ENCODE measurements around the gene ESF1.

DNA sequence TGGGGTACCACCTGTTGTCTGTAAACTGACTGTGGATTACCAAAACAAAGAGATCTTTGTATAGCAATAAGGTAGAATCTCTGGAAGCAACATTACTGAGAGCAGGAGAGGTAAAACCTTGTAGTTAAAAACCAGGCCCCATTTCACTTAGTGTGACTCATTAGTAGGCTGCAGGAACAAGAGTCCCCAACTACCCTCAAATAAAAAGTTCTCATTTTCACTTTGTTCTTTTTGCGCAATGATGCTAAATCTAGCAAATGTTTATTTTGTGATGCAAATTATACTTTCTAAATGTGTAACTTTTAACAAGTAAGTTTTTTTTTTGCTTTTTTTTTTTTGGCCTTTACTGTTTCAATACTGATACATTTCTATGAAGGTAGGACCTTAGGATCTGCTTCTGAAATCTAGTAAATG lies 67.1 kb downstream of the ESF1 start:
- no peak for TF ChIP-seq POLR2A (IDR thresholded peaks at IDR 0.05)
- TF ChIP-seq, protein P1, sequence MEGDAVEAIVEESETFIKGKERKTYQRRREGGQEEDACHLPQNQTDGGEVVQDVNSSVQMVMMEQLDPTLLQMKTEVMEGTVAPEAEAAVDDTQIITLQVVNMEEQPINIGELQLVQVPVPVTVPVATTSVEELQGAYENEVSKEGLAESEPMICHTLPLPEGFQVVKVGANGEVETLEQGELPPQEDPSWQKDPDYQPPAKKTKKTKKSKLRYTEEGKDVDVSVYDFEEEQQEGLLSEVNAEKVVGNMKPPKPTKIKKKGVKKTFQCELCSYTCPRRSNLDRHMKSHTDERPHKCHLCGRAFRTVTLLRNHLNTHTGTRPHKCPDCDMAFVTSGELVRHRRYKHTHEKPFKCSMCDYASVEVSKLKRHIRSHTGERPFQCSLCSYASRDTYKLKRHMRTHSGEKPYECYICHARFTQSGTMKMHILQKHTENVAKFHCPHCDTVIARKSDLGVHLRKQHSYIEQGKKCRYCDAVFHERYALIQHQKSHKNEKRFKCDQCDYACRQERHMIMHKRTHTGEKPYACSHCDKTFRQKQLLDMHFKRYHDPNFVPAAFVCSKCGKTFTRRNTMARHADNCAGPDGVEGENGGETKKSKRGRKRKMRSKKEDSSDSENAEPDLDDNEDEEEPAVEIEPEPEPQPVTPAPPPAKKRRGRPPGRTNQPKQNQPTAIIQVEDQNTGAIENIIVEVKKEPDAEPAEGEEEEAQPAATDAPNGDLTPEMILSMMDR (IDR thresholded peaks at IDR 0.05), result no peak
- TF ChIP-seq POLR2AphosphoS5 (IDR thresholded peaks at IDR 0.05; ENCODE audit: insufficient read depth in 1 of 2, low read depth in 1 of 2), result no peak

Measured in vagina (tissue), 2 donors.